NCI-H2196 treated with DMSO at 0.1 percent for 48 hours (cell line): ENCODE measurements around the gene CCDC116.
A peak's percentile ranks its signal among the peaks of the same experiment; 100 is the strongest.
"Not testable (repeated sequence)": the region's sequence is repeated elsewhere in the genome, so short reads cannot be mapped to it uniquely, and the experiment has no call there.

Source experiments
- DNase-seq: peaks from one replicate; lab custom pipeline; 2025; ENCODE audit not compliant: unreplicated experiment; lab: John Stamatoyannopoulos, UW

CCDC116 gene

DNA sequence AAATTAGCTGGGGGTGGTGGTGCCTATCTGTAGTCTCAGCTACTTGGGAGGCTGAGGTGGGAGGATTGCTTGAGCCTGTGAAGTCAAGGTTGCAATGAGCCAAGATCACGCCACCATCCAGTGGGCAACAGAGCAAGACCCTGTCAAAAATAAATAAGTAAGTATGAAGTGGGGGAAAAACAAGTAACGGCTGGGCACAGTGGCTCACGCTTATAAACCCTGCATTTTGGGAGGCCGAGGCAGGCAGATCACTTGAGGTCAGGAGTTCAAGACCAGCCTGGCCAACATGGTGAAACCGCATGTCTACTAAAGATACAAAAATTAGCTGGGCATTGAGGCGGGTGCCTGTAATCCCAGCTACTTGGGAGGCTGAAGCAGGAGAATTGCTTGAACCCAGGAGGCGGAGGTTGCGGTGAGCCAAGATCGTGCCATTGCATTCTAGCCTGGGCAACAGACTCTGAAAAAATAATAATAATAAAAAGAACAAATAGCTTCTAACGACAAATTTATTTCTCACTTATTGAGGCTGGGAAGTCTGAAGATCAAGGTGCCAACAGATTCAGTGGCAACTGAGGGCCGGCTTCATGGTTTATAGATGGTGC lies 22.9 kb upstream of the CCDC116 start:
- not testable (repeated sequence) for DNase-seq

DNA sequence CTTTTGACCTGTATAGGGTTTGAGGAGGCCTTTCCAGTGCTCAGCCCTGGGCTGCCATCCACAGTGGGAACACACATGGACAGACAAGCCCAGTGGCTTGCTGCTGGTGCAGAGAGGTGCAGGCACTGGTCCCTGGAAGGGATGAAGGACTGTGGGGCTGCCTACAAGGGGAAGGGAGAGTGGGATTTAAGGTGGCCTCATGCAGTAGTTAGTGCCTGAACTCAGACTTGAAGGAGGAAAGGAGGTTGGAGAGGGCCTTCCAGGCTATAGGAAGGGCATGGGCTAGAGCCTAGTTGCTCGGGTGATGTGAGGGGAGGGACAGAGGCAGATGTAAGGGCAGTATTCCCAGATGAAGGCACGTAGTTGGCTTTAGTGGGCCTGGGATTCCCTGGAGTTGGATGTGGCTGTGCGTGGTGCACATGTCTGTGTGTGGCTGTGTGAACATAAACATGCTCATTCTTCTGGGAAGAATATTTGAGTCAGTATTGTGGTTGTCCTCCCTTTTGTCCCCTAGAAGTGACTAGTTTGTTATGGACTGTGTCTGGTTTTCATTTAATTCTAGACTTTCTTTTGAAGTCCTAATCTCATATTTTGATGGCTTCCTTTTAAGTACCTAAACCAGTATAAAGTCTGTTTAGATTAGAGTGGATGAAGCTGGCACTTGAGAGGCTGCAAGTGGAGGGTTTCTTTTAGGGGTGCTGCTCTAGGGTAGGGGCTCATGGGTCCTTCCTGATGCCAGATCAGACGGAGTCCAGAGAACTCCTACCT lies 21.2 kb upstream of the CCDC116 start:
- DNase-seq, result no peak

DNA sequence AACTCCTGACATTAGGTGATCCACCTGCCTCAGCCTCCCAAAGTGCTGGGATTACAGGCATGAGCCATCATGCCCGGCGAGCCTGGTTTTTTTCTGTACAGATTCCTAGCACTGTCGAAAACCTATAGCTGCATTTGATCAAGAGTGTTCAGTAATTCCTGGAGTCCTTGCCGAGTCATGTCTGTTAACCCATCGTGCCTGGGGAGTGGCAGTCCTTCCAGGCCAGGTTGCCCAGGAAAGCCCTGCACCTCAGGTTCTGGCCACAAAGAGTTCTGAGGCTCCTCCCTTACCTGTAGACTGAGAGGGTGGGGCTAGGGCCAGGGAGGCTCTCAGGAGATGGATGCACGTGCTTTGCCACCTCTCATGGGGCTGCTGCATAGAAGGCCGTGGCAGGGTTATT lies 19.7 kb upstream of the CCDC116 start:
- DNase-seq, result no peak

DNA sequence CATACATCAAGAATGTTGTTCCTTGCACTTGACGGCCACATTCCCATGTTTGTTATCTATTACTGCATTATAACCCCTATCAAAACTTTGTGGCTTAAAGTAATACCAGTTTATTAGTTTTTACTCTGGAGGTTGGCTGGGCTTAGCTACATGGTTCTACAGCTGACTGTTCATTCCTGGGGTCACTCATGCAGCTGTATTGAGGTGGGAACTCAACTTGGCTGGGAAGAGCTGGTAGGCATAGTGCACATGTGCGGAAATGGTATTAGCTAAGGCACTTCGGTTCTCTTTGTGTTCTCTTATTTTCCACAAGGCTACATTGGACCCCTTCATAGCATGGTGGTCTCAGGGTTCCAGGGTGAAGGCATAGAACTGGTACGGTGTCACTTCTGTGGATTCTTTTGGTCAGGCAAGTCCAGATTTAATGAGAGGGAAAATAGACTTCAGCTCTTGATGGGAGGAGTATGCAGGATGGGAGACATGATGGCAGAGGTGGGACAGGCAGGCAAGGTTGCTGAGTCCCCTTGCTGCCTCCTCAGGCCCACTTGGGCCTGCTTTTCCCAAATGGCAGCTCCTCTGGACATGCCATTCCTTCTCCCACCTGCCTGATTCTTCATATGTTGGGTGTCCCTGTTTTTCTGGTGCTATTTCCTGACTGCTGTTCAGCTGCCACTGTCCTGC lies 18.9 kb upstream of the CCDC116 start:
- no peak for DNase-seq

DNA sequence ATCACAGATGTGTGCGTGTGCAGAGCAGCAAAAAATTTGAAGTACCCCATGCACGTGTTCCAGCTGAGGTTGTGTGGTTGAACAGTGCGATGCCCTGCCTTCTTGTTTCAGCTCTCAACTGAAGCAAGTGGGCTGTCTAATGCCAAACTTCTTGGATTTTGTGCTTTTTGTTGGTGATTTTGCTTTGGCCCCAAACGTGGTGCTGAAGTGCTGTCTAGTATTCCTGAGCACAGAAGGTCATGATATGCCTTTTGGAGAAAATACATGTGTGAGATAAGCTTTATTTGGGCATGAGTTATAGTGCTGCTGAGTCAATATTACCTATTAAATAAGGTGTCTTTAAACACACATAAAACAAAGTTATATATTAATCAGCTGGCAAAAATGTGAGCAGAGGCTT lies 16.8 kb upstream of the CCDC116 start:
- no peak for DNase-seq

DNA sequence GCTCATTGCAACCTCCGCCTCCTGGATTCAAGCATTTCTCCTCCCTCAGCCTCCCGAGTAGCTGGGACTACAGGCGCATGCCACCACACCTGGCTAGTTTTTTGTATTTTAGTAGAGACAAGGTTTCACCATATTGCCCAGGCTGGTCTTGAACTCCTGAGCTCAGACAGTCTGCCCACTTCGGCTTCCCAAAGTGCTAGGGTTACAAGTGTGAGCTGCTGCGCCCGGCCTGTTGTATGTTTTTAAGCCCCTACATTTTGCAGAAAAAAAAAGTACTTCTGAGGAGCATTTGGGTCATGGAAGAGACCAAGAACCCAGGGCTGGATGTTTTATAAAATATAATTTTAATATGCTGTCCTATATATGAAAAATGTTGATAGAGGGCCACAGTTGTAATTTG lies 15.2 kb upstream of the CCDC116 start:
- DNase-seq, result not testable (repeated sequence)

DNA sequence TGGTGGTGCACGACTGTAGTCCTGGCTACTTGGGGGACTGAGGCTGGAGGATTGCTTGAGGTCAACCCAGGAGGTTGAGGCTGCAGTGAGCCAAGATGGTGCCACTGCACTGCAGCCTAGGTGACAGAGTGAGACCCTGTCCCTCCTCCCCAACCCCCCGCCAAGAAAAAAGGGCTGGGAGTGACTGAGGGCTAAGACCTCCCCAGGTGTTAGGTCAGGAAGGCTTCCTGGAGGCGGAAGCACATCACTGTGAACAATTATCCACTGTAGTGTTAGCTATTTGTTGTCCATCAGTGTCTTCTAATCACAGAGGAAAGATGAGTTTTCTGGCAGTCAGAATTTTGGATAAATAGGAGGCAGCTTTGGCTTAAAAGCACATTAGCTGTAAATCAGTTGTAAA lies 11.5 kb upstream of the CCDC116 start:
- DNase-seq, result no peak

DNA sequence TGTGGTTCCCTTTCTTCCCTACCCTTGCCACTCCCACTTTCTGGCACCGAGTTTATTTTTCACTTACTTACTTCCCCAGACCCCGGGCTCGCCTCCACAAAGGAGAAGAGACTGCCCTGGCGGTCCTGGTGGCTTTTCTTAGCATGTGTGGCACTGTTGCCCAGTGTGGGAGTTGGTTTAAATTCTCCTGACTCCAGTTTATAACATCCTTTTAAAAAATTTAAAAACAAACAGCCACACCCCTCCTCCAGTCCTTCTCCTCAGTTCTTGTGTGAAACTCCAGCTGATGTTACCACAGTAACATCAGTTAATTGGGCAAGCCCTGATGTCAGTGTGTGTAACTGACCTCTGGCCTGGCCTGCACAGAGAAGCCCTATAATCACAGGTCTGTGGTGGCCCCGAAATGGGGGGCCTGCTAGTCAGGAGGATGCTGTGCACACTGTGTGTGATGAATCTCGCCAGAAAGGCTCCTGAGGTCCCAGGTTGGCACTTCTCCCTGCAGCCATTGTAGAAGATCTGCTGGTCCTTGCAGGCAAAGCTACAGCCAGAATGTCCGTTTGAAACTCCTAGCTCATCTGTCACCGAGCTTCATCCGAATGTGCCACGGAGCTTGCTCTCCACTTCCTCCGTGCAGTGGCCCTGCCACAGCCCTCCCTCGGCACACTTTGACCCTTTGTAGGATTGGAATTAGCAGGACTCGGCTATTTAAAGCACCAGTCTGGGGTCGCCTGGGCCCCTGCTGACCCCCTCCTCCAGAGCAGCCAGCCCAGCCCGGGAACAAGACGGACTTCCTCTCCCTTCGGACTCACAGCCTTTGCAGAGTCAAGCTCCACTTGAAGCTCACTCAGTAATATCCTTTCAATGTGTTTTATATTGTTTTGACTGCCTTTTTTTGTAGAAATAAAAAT lies 10.3 kb upstream of the CCDC116 start:
- DNase-seq, result no peak

DNA sequence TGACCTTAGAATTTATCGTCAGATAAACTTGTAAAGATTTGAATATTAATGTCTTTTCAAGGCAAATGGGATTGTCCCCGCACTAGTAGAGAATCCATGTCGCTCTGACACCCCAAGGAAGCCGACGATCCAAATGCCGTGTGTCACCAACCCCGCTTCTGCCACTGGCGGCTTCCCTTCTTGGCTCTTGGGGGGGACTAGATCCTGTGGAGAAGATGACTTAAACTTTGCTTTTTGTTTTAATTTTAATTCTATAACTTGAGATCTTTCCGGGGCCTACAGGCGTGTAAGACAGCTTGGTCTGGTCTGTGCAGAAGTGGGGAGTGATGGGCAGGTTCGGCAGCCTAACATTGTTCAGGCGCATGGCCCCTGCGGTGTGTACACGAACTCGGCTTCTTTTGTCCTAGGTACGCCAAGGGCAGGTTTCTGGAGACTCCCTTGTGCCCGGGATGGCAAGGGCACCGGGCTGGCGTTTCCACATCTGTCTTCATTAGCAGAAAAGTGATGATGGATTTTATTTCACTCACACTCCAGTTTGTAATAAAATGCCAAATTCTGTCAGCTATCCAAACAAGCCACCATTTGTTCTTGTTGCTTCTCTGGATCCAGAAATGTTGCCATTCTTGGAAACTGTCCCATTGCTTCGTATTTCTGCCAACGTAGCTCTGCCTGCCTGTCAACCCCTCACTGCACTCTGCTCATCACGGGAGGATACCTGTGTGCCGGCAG lies 9.5 kb upstream of the CCDC116 start:
- no peak for DNase-seq

DNA sequence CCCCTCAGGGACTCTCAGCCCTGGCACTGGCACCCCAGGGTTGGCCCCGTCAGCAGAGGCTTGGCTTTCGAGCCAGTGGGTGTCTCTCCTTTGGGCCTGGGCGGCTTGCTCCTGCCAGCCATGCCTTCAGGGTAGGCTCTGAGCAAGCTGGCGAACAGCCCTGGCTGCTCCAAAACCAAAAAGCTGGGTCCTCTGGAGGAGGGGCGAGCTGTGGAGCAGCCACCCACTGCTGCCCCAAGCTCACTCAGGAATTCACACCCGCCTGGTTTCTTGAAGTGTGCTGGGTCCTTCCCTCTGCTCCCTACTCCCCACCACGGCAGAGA lies 9.0 kb upstream of the CCDC116 start:
- no peak for DNase-seq

DNA sequence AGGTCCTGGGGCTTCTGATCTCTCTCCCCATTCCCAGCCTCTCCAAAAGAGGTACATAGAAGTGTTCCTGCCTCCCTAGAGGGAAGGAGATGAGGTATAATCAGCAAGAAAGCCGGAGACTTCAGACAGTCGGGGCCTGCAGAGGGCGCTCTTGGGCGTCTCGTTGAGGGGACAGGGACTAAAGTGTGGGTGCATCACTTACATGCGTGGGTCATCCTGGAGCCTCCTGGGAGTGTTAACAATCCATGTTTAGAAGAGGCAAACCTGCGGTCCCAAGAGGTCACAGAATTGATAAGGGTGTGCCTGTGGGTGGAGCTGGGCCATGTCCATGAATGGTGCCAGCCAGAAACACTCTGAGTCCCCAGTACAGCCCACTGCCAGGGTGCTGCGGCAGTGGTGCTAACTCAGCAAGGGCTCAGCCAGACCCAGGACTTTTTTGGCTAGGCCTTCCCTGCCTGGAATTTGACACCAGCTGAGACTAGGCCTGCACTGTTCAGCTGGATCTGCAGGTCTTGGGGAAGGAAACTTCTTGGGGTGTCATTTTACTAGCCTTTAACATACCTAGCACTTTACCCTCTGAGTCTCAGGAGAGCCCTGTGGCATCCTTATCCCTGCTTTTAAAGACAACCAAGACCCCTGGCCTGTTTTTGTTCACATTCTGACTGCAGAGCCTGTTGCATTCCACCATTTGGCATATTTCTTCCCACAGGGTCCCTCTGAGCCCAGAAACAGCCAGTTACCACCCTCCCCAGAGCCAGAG lies 8.3 kb upstream of the CCDC116 start:
- DNase-seq, result no peak

DNA sequence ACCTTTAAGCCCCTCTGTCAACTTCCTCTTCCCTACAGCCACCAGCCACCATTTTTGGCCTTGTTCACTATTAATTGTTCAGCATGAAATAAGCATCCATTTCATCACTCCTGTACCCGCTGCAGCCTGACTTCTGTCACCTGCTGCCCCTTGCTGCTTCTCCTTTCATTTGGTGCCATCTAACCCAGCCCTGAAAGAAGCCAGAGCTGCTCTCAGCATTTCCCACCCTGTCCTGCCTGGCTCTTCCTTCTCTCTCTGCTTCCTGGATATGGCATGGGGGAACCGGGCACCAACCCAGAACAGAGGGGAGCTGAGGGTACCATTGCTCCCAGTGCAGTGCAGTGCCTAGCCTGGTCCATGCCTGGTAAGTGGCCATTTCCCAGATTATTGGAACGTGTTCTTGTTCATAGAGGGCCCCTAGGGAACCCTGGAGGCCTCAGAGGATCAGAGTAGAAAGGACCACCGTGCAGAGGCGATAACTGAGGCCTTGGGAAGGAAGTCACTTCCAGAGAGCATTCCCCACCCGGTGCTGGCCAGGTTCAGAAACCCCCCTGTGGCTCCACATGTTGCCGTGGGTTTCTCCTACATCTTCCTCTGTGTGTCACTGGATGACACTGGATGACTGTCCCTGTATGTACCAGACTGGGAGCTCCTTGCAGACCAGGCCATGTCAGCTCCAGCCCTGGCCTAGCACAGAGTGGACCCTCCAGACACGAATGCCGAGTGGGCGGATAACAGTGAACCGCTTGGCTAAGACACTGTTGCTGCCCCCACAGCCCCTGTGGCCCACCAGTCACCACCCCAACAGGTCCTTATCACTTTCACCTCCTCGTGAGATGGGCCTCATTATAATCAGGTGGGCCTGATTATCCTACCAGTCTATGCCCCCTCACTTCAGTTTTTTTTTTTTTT lies 7.4 kb upstream of the CCDC116 start:
- DNase-seq, result no peak

DNA sequence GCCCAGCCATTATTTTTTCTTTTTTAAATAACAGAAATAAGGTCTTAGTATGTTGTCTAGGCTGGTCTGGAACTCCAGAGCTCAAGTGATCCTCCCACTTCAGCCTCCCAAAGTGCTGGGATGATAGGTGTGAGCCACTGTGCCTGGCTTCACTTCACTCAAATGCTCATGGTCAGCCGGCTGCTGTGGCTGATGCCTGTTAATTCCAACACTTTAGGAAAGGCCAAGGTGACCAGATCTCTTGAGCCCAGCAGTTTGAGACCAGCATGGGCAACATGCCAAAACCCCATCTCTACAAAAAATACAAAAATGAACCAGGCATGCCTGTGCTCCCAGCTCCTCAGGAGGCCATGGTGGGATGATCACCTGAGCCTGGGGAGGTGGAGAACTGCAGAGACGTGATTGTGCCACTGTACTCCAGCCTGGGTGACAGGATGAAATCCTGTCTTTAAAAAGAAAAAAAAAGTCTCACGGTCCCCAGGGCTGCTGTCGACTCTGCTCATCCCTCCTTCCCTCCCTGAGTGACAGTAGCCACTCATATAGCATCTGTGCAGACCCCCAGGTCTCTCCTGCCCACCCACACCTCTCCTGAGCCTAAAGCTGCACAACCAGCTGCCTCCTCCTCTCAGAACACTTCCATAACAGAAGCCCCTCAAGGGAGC lies 6.4 kb upstream of the CCDC116 start:
- DNase-seq, result no peak

DNA sequence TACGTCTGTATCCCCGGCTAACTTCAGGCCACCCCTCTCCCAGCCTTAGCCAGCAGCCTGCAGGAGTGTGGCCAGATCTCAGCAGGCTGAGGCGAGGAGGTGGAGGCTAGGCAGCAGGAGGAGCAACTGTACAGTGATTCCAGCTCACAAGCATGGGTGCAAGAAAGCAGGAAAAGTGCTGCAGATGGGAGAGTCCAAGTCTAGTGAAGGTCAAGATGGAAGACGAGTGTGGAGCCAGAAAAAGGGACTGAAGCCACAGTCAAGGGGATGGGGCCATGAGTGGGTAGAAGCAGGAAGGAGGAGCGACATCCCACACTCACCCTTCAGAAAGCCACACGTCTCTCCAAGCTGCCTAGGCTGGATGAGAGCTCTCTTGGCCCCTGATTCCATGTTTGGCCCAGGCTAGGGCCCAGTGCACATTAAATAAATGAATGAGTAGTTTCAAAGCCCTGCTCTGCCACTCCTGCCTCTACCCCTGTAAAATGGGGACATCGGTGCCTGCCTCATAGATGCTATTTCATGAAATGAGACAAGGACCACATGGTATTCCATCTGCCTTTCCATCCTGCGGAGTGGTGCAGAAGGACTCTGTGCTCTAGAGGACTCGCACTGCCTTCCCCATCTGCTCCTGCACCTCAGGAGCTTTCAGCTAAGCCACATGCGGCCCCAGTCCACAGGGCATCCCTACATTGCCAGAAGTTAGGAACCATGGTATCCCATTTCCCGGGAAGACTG lies 5.7 kb upstream of the CCDC116 start:
- no peak for DNase-seq

DNA sequence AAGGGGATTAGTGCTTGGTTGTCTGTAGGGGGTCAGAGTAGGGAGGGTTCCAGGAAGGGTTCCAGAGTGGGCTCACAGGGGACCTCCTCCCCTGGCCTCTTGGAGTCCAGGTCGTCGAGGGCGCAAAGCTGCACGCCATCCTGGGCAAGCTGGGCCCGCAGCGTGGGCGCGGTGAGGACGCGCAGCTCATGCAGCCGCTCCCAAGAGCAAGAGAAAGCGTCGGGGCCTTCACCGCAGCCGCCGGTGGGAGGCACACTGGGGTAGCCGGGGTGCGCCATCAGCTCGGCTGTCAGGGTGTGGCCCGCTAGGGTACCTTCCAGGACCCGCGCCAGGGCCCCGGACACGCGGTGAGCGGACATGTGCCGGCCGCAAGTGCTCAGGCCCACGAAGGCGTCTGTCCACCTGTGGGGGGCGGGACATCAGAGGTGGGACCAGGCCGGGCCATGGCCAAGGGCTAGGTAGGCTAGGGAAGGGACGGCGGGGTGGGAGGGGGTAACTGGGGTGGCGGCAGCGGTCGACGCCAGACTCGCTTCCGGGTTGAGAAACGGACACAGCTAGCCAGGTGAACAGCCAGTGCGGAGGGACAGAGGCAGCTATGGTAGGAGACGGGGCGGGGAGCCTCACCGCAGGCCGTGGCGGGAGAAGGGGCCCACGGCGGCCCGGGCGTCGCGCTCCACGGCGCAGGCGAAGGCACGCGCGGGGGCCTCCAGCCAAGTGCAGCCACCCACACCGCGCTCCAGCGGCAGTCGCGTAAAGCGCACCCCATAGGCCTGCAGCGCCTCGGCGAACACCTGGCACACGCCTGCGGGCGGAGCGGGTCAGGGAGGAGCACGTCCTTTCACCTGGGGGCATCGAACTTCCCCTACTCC lies 3.9 kb upstream of the CCDC116 start:
- no peak for DNase-seq

DNA sequence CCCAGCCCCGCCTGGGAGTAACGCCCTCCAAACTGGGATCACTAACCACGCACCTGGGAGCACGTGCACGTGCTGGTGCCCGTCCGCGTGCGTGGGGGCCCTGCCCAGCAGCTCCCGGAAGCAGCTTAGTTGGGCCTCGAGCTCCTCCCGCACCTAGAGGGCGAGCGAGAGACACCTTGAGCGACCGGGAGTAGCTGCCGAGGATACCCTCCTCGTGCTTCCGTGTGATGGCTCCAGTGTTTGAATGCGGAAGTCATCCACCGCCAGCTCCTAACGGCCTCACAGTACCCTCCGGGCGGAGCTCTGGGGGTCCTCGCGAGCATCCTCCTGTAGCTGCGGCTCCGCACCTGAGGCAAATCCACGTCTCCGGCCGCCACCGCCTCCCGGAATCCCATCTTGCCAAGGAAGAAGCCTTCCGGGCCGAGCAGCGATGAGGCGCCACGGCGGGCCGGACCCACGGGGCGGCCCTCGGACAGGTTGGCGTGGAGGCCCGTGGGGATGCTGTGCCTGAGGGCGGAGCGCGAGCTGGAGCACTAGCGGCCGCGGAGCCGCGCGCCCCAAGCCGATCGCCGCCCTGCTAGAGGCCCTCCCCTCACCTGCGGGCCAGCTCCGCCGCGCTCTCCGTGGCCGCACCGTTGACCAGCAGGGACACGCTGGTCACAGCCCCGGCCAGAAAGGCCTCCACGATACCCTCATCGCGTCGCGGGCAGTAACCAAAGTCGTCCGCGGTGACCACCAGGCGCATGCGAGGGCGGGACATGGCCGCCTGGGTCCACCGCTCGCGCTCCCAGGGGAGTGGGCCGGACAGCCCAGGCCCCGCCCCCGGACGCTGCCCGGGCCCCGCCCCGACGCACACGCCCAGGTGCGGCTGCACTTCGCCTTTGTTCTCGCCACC lies 3.1 kb upstream of the CCDC116 start, which contains the start of gene YDJC:
YDJC (minus strand) TSS at position 768 of the 895 bp plus-strand sequence; CDS start at position 760, 8 bp downstream.
- peak; percentile 69 for DNase-seq
